ENCODE data around the gene CNOT1.
"Not testable (repeated sequence)": the region's sequence is repeated elsewhere in the genome, so short reads cannot be mapped to it uniquely, and the experiment has no call there.

Gene CNOT1

GRCh38 chr16:58501242-58502131, 128.1 kb downstream of the CNOT1 start:
- ATAC-seq: peak; percentile 36 to 48

- peak in 1 of 2 donors; percentile 22 for ATAC-seq
These were observed 129.0 kb downstream of the CNOT1 start for GRCh38 chr16:58500430-58501241.

GRCh38 chr16:58499615-58500351, 129.8 kb downstream of the CNOT1 start, which contains the start of gene NDRG4:
NDRG4 (plus strand) TSS chr16:58500143; CDS start chr16:58500249, 106 bp downstream.
- peak; percentile 19 to 24 for ATAC-seq

GRCh38 chr16:58499092-58499511, 130.5 kb downstream of the CNOT1 start:
- ATAC-seq: no peak

GRCh38 chr16:58498341-58499091, 131.1 kb downstream of the CNOT1 start:
- no peak for ATAC-seq

GRCh38 chr16:58497935-58498334, 131.7 kb downstream of the CNOT1 start:
- ATAC-seq: no peak

- no peak for ATAC-seq
These were observed 132.2 kb downstream of the CNOT1 start for GRCh38 chr16:58497468-58497867.

GRCh38 chr16:58495521-58496331, 133.9 kb downstream of the CNOT1 start:
- no peak for ATAC-seq

- ATAC-seq: peak; percentile 73 to 79
These were observed 134.6 kb downstream of the CNOT1 start for GRCh38 chr16:58494981-58495520.

GRCh38 chr16:58493756-58494431, 135.7 kb downstream of the CNOT1 start:
- ATAC-seq: no peak

- no peak for ATAC-seq
These were observed 136.9 kb downstream of the CNOT1 start for GRCh38 chr16:58492735-58493134.

GRCh38 chr16:58492066-58492465, 137.6 kb downstream of the CNOT1 start:
- ATAC-seq: no peak

- not testable (repeated sequence) for ATAC-seq
These were observed 139.1 kb downstream of the CNOT1 start for GRCh38 chr16:58490539-58490938.

GRCh38 chr16:58490065-58490464, 139.6 kb downstream of the CNOT1 start:
- no peak for ATAC-seq

- ATAC-seq: no peak
These were observed 141.1 kb downstream of the CNOT1 start for GRCh38 chr16:58488531-58488930.

- ATAC-seq: peak; percentile 59 to 78
These were observed 141.9 kb downstream of the CNOT1 start for GRCh38 chr16:58487566-58488351.

- ATAC-seq: no peak
These were observed 144.3 kb downstream of the CNOT1 start for GRCh38 chr16:58485184-58485887.

GRCh38 chr16:58481931-58482330, 147.7 kb downstream of the CNOT1 start:
- ATAC-seq: no peak

Measured in activated CD4-positive, CD25-positive, alpha-beta regulatory T cell treated with anti-CD3 and anti-CD28 coated beads, Interleukin-2, amount 50 U/mL, for 24 hours (primary cell).